Measurements from ENCODE around the gene DIP2A. TPM values are rescaled to one million over a fixed set of nuclear protein-coding genes. Genes with fewer than 3 reads are reported as not detected.

Gene DIP2A
- total and polyA plus RNA-seq, 2 experiments from 2014 or later: 19.8 to 24.6 TPM

DNA sequence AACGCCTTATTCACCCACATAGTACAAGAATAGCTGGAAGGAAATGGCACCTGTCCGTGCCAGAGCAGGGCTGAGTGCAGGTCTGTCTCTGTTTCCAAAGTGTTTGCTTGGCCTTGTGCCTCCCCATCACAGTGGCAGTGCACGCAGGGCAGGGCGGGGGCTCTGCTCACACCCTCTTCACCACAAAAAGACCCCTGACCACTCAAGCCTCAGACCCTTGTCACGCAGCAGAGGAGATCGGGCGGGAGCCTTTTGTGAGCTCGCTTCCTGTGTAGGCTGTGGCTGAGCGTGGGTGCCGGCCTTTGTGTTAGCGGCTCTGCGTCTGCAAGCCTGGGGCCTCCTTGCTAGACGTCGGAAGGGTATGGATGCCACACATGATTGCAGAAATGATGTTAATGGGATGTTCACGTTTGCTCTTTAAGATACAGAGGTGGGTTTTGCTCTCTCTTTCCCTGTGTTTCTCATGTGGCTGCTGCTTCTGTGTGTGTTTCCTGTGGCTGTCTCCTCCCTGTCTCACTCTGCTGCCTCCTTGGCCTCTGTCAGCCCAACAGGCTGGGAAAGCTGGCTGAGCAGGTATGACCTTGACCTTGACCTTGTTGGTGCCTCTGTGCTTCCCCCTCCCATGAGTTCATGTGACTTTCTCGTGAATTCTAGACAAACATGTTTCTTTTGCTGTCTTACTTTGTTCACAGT lies 100.7 kb downstream of the DIP2A start:
- Histone ChIP-seq H3K4me3 (no peak overlapping the region), H3K79me2 (no peaks in the 10 kb centered on the region), H3K9me3 (ENCODE audit: low read depth) (no peaks in the 10 kb centered on the region), H3K36me3 (replicated peaks; ENCODE audit: insufficient read depth, low read depth) (no peaks in the 10 kb centered on the region), H3K4me1 (ENCODE audit: insufficient read depth) (no peaks in the 10 kb centered on the region), H2AFZ (no peak overlapping the region), H3K27me3 (no peaks in the 10 kb centered on the region), H3K4me2 (no peak overlapping the region), H4K20me1 (ENCODE audit: insufficient read depth, poor library complexity, severe bottlenecking) (no peaks in the 10 kb centered on the region), H3K27ac (no peak overlapping the region), H3K9me2 (replicated peaks; ENCODE audit: insufficient read depth) (no peaks in the 10 kb centered on the region)
- 91% methylated on average over 16 of the region's 16 CpGs for WGBS (ENCODE audit: low lambda C conversion rate, missing lambda C conversion rate)
- TF ChIP-seq EZH2 (IDR thresholded peaks at IDR 0.05; ENCODE audit: borderline replicate concordance) (no peak), EZH2phosphoT487 (IDR thresholded peaks at IDR 0.05; ENCODE audit: low read depth, severe bottlenecking, unreplicated experiment) (no peak)
- TF ChIP-seq, protein P1, sequence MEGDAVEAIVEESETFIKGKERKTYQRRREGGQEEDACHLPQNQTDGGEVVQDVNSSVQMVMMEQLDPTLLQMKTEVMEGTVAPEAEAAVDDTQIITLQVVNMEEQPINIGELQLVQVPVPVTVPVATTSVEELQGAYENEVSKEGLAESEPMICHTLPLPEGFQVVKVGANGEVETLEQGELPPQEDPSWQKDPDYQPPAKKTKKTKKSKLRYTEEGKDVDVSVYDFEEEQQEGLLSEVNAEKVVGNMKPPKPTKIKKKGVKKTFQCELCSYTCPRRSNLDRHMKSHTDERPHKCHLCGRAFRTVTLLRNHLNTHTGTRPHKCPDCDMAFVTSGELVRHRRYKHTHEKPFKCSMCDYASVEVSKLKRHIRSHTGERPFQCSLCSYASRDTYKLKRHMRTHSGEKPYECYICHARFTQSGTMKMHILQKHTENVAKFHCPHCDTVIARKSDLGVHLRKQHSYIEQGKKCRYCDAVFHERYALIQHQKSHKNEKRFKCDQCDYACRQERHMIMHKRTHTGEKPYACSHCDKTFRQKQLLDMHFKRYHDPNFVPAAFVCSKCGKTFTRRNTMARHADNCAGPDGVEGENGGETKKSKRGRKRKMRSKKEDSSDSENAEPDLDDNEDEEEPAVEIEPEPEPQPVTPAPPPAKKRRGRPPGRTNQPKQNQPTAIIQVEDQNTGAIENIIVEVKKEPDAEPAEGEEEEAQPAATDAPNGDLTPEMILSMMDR (IDR thresholded peaks at IDR 0.05; ENCODE audit: poor library complexity): no peak
- no peak for DNase-seq (ENCODE audit: low spot score)

- no peaks in the 10 kb centered on the region for H4K20me1 ChIP-seq (ENCODE audit: insufficient read depth, poor library complexity, severe bottlenecking)
- no peaks in the 10 kb centered on the region for H3K27me3 ChIP-seq
- whole genome bisulfite sequencing (ENCODE audit: low lambda C conversion rate, missing lambda C conversion rate): 96% methylated on average over 19 of the region's 19 CpGs
- no peak overlapping the region for H2AFZ ChIP-seq
- H3K4me3 ChIP-seq: no peak overlapping the region
- H3K79me2 ChIP-seq: no peaks in the 10 kb centered on the region
- H3K9me2 ChIP-seq (replicated peaks; ENCODE audit: insufficient read depth): no peaks in the 10 kb centered on the region
- no peak overlapping the region for H3K4me2 ChIP-seq
- H3K4me1 ChIP-seq (ENCODE audit: insufficient read depth): no peaks in the 10 kb centered on the region
- DNase-seq (ENCODE audit: low spot score): no peak
- no peak for TF ChIP-seq EZH2 (IDR thresholded peaks at IDR 0.05; ENCODE audit: borderline replicate concordance)
- TF ChIP-seq EZH2phosphoT487 (IDR thresholded peaks at IDR 0.05; ENCODE audit: low read depth, severe bottlenecking, unreplicated experiment): no peak
- TF ChIP-seq, protein P1 (IDR thresholded peaks at IDR 0.05; ENCODE audit: poor library complexity): no peak
- H3K36me3 ChIP-seq (replicated peaks; ENCODE audit: insufficient read depth, low read depth): no peaks in the 10 kb centered on the region
- H3K27ac ChIP-seq: no peak overlapping the region
- H3K9me3 ChIP-seq (ENCODE audit: low read depth): no peaks in the 10 kb centered on the region
Observed at GRCh38 chr21:46560568-46561444, 102.1 kb downstream of the DIP2A start.

GRCh38 chr21:46561445-46562090 lies 102.9 kb downstream of the DIP2A start:
- Histone ChIP-seq H3K27ac (no peak overlapping the region), H3K27me3 (no peaks in the 10 kb centered on the region), H3K9me2 (replicated peaks; ENCODE audit: insufficient read depth) (no peaks in the 10 kb centered on the region), H3K4me3 (no peak overlapping the region), H3K79me2 (no peaks in the 10 kb centered on the region), H3K4me1 (ENCODE audit: insufficient read depth) (no peaks in the 10 kb centered on the region), H4K20me1 (ENCODE audit: insufficient read depth, poor library complexity, severe bottlenecking) (no peaks in the 10 kb centered on the region), H3K4me2 (no peak overlapping the region), H3K36me3 (replicated peaks; ENCODE audit: insufficient read depth, low read depth) (no peaks in the 10 kb centered on the region), H2AFZ (no peak overlapping the region), H3K9me3 (ENCODE audit: low read depth) (no peaks in the 10 kb centered on the region)
- 98% methylated on average over 19 of the region's 19 CpGs for WGBS (ENCODE audit: low lambda C conversion rate, missing lambda C conversion rate)
- TF ChIP-seq, protein P1 (IDR thresholded peaks at IDR 0.05; ENCODE audit: poor library complexity): no peak
- TF ChIP-seq EZH2 (IDR thresholded peaks at IDR 0.05; ENCODE audit: borderline replicate concordance) (no peak), EZH2phosphoT487 (IDR thresholded peaks at IDR 0.05; ENCODE audit: low read depth, severe bottlenecking, unreplicated experiment) (no peak)
- no peak for DNase-seq (ENCODE audit: low spot score)

All from hepatocyte (in vitro differentiated cells).